Stimulated activated CD4-positive, alpha-beta T cell treated with anti-CD3 and anti-CD28 coated beads, Interleukin-4, amount 100 ng/mL, for 48 hours (primary cell): Measurements from ENCODE around the gene RBM44.

Experiments
- DNase-seq, 2 donors: peaks; one replicate each; pipeline ENCODE4 v3.0.0-alpha.2; 2020; ENCODE audit warnings: low read depth in 2 of 2

The RBM44 gene

GRCh38 chr2:237886685-237887481 is 88.3 kb downstream of the RBM44 start:
- DNase-seq: no peak

- DNase-seq: no peak
These were observed 89.8 kb downstream of the RBM44 start for GRCh38 chr2:237888389-237888788.

- DNase-seq: no peak
These were observed 90.4 kb downstream of the RBM44 start for GRCh38 chr2:237889016-237889415.

GRCh38 chr2:237889811-237890210 is 91.2 kb downstream of the RBM44 start:
- DNase-seq: no peak
